Testis (tissue), 3 donors: ENCODE data around the gene ZNF100. TPM values are rescaled to one million over a fixed set of nuclear protein-coding genes. Genes with fewer than 3 reads are reported as not detected.
"Not testable (repeated sequence)": the region's sequence is repeated elsewhere in the genome, so short reads cannot be mapped to it uniquely, and the experiment has no call there.

ENCODE experiments used
- DNase-seq: peaks from one replicate; pipeline ENCODE4 v3.0.0-alpha.2; 2019
- H3K27ac ChIP-seq, 2 donors: fragments of 200-600 bp; sonication (generic); one replicate each; pipeline ENCODE4 v1.5.1; 2019
- H3K27me3 ChIP-seq: fragments of 200-600 bp; sonication (generic); one replicate; pipeline ENCODE4 v1.5.1; 2019
- H3K36me3 ChIP-seq: fragments of 200-600 bp; sonication (generic); one replicate; pipeline ENCODE4 v1.5.1; 2017; ENCODE audit warnings: low read depth; ENCODE audit errors: missing control alignments
- H3K4me1 ChIP-seq: fragments of 200-600 bp; sonication (generic); one replicate; pipeline ENCODE4 v1.5.1; 2019
- H3K4me3 ChIP-seq, 2 donors: fragments of 200-600 bp; sonication (generic); one replicate each; pipeline ENCODE4 v1.5.1; 2017 to 2019
- H3K9me3 ChIP-seq: fragments of 200-600 bp; sonication (generic); one replicate; pipeline ENCODE4 v1.5.1; 2017
- POLR2A ChIP-seq: fragments of 450-650 bp; IDR thresholded peaks from one replicate; pipeline ENCODE4 v1.6.1; 2017; ENCODE audit warnings: antibody characterized with exemption, mild to moderate bottlenecking, moderate library complexity
- WGBS, 2 donors: methylation state at CpG; one replicate each; pipeline ENCODE4 v1.1.5; 2018; 5-methylcytosine and 5-hydroxymethylcytosine counted together
- intact Hi-C: fragments of 100-400 bp; cut with DNase I; formaldehyde crosslinking; loops from one replicate; pipeline ENCODE4 v1.15.1; 2023; ENCODE audit warnings: low total_unique reads
- polyA plus RNA-seq: library from polyadenylated mRNA; stranded (reverse); fragments of 350-450 nt; fragmentation: Illumina TruSeq; extraction: RNeasy Lipid Tissue Mini Kit (QIAGEN cat#74804); gene quantifications from one replicate; pipeline ENCODE4 v1.2.3, GENCODE V29; 2014; ENCODE audit warnings: low read depth, low replicate concordance; ENCODE audit not compliant: insufficient read depth
- total RNA-seq, 2 donors: library from RNA; depleted of rRNA; stranded (reverse); fragments of >200 nt; gene quantifications; one replicate each; pipeline ENCODE4 v1.2.3, GENCODE V29; 2016
- TF ChIP-seq, protein P1 (sequence below), 3 experiments: fragments of 450-650 bp in 2 of 3; fragments of 200-600 bp in 1 of 3; sonication (generic) in 1 of 3; IDR thresholded peaks; one replicate each; pipeline ENCODE4 v1.5.1; 2016 to 2019; ENCODE audit warnings: antibody characterized with exemption in 3 of 3, mild to moderate bottlenecking in 2 of 3, moderate library complexity in 1 of 3

The ZNF100 gene
- total and polyA plus RNA-seq, 3 donors from 2014 or later: 9.9 to 20.3 (median 15.4) TPM

DNA sequence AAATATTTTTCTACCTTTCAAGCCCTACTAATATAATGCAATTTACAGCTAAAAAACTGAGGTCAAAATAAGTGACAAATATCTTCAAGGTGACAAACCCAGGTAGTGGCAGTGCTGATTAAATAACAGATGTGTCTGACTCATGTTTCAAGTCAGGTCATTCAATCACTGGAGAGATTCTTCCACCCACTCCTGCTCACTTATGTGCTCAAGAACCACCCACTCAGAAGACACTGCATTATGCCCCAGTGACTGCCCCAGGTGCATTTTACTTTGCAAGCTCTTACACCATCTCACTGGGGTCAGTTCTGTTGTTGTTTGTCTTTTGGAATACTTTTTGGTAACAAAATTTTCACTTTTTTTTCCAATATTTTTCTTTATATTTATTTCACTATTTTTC lies 2.2 kb downstream of the ZNF100 start:
- H3K4me3 ChIP-seq: no peak overlapping the region
- no peaks in the 10 kb centered on the region for H3K36me3 ChIP-seq
- H3K27me3 ChIP-seq: no peaks in the 10 kb centered on the region
- no peaks in the 10 kb centered on the region for H3K4me1 ChIP-seq
- no peak for DNase-seq
- no peak for TF ChIP-seq POLR2A
- TF ChIP-seq, protein P1, sequence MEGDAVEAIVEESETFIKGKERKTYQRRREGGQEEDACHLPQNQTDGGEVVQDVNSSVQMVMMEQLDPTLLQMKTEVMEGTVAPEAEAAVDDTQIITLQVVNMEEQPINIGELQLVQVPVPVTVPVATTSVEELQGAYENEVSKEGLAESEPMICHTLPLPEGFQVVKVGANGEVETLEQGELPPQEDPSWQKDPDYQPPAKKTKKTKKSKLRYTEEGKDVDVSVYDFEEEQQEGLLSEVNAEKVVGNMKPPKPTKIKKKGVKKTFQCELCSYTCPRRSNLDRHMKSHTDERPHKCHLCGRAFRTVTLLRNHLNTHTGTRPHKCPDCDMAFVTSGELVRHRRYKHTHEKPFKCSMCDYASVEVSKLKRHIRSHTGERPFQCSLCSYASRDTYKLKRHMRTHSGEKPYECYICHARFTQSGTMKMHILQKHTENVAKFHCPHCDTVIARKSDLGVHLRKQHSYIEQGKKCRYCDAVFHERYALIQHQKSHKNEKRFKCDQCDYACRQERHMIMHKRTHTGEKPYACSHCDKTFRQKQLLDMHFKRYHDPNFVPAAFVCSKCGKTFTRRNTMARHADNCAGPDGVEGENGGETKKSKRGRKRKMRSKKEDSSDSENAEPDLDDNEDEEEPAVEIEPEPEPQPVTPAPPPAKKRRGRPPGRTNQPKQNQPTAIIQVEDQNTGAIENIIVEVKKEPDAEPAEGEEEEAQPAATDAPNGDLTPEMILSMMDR (IDR thresholded peaks at IDR 0.05): no peak
- intact Hi-C loops: no loop called here
- no peaks in the 10 kb centered on the region for H3K9me3 ChIP-seq
- H3K27ac ChIP-seq: no peak overlapping the region

DNA sequence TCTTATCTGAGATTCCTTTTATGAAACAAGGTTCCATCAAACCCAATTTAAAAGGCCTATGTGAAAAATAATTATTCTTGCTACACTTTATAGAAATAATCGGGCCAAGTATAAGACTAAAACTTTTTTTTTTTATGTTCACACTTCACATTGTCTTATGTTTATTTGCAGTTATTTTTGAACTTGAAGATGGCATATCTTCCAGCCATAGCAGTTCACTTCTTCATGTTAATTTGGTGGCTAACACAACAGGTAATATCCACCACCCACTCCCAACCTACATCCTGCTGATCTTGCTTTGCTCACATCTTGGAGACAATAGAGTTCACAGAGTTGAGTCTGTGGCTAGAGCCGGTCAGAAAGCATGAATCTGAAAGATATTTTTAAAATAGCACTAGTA lies 5.8 kb downstream of the ZNF100 start:
- H3K4me1 ChIP-seq, intact Hi-C loops, H3K27ac ChIP-seq, H3K36me3 ChIP-seq, DNase-seq, H3K4me3 ChIP-seq, H3K27me3 ChIP-seq, H3K9me3 ChIP-seq: not testable (repeated sequence)
- WGBS, 2 donors: 44% methylated on average over 2 of the region's 2 CpGs

DNA sequence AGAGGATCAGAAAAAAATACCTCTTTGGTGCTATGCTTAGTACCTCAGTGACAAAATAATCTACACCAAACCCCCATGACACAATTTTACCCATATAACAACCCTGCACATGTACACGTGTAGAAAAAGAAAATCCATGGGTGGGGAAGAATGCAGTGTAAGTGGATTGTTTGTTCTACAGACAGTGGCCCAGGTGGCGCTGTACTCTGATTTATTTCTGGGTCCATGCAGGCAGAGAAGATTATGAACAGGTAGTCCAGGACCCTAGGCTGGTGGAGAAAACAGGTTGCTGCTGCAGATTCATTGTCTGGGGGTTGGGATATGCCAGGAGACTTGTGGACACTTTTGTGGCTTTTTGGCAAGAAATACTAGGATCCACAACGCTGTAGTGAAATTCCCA lies 9.1 kb downstream of the ZNF100 start:
- Histone ChIP-seq H3K4me3 (no peak overlapping the region), H3K27me3 (no peaks in the 10 kb centered on the region), H3K36me3 (no peaks in the 10 kb centered on the region), H3K27ac (no peak overlapping the region), H3K9me3 (no peaks in the 10 kb centered on the region), H3K4me1 (no peaks in the 10 kb centered on the region)
- TF ChIP-seq, protein P1 (IDR thresholded peaks at IDR 0.05): no peak
- no peak for TF ChIP-seq POLR2A
- intact Hi-C loops: no loop called here
- no peak for DNase-seq
- WGBS, 2 donors: 89 to 92% methylated on average over 3 of the region's 3 CpGs

DNA sequence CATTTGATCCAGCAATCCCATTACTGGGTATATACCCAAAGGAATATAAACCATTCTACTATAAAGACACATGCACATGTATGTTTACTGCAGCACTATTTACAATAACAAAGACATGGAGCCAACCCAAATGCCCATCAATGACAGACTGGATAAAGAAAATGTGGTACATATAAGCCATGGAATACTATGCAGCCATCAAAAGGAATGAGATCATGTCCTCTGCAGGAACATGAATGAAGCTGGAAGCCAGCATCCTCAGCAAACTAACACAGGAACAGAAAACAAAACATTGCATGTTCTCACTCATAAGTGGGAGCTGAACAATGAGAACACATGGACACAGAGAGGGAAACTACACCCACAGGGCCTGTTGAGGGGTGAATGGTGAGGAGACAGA lies 11.8 kb downstream of the ZNF100 start:
- H3K27ac ChIP-seq, intact Hi-C loops, H3K9me3 ChIP-seq, H3K27me3 ChIP-seq, H3K36me3 ChIP-seq, H3K4me1 ChIP-seq, H3K4me3 ChIP-seq, DNase-seq: not testable (repeated sequence)

DNA sequence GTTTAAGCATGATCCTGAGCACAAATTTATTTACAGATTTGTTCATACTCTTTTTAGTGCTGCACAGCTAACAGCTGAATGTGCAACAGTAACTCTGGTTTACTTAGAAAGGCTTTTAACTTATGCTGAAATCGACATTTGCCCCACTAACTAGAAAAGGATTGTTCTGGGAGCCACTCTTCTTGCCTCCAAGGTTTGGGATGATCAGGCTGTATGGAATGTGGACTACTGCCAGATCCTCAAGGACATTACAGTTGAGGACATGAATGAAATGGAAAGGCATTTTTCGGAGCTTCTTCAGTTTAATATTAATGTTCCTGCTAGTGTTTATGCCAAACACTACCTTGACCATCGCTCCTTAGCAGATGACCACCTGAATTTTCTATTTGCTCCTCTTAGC lies 16.0 kb downstream of the ZNF100 start:
- H3K27ac ChIP-seq: no peak overlapping the region
- intact Hi-C loops: no loop called here
- no peak overlapping the region for H3K4me3 ChIP-seq
- 45 to 49% methylated on average over 3 of the region's 3 CpGs for WGBS, 2 donors
- no peak for DNase-seq
- TF ChIP-seq POLR2A: no peak
- TF ChIP-seq, protein P1 (IDR thresholded peaks at IDR 0.05): no peak
- no peaks in the 10 kb centered on the region for H3K27me3 ChIP-seq
- H3K4me1 ChIP-seq: peaks cover 4% of the 10 kb centered on the region
- no peaks in the 10 kb centered on the region for H3K9me3 ChIP-seq
- H3K36me3 ChIP-seq: no peaks in the 10 kb centered on the region

DNA sequence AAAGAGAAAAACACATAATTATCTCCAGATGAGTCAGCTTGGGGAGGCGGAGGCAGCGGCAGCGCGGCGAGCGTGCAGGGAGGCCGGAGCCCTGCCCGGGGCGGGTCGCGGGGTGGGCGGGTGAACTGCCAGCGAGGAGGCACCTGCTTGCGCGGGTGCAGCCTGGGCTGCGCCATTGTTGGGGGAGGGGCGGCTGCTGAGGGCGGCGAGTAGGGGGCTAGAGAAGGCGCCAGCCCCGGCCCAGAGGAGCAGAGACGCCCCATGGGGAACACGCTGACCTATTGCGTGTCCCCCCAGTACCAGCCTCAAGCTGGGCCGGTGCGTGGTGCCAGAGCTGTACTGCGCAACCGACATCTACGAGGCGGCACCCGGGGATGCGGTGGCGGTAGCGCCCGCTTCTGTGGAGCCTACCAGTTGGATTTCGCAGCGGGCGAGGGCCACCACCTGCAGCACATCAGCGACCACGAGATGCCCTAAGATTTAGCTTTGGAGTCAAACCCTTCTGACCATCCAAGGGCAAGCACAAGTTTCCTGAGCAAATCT lies 16.7 kb downstream of the ZNF100 start:
- WGBS, 2 donors: 67 to 76% methylated on average over 23 to 40 of the region's 40 CpGs

More for the DNA sequence above, 16.7 kb downstream of the ZNF100 start:
- Histone ChIP-seq H3K36me3 (no peaks in the 10 kb centered on the region), H3K4me1 (peaks cover 4% of the 10 kb centered on the region), H3K9me3 (no peaks in the 10 kb centered on the region), H3K27me3 (no peaks in the 10 kb centered on the region), H3K4me3 (peak overlapping the region in 1 of 2 donors; percentile 30), H3K27ac (no peak overlapping the region)
- DNase-seq: peak; percentile 35
- intact Hi-C loops: no loop called here
- TF ChIP-seq, protein P1 (IDR thresholded peaks at IDR 0.05): no peak
- no peak for TF ChIP-seq POLR2A
